GM12878 (cell line): ENCODE data around the gene EXOC7. TPM values are rescaled to one million over a fixed set of nuclear protein-coding genes. Genes with fewer than 3 reads are reported as not detected.

Source experiments
- ATAC-seq: fragments of 200-7000 bp; cut with Tn5 transposase; 3 replicates; pipeline ENCODE4 v1.9.1; 2020; ENCODE audit warnings: mild to moderate bottlenecking, moderate library complexity
- BruUV-seq: library from RNA; stranded (reverse); fragments of 400-500 nt; replicated peaks from 2 replicates; lab custom pipeline; 2021; lab: Mats Ljungman, UMichigan
- CTCF ChIA-PET: fragments of 300-600 bp; sonication (Branson Sonifier 250); formaldehyde crosslinking; extraction: SDS; loops from one replicate; lab custom pipeline; 2021; ENCODE audit warnings: inconsistent platforms; lab: Yijun Ruan, JAX
- POLR2A ChIA-PET: fragments of 350-600 bp; formaldehyde crosslinking; extraction: SDS; loops from one replicate; lab custom pipeline; 2021; ENCODE audit warnings: inconsistent platforms; lab: Charles Lee
- RAD21 ChIA-PET: fragments of 300-600 bp; sonication (Branson Sonifier 250); formaldehyde crosslinking; loops from one replicate; lab custom pipeline; 2023; ENCODE audit warnings: antibody characterized with exemption; ENCODE audit not compliant: unreplicated experiment; lab: Charles Lee
- SMC1A ChIA-PET: fragments of 300-600 bp; sonication (Branson Sonifier 250); formaldehyde crosslinking; loops from one replicate; lab custom pipeline; 2023; ENCODE audit not compliant: unreplicated experiment, uncharacterized antibody; lab: Charles Lee
- DNase-seq: peaks from one replicate; pipeline ENCODE4 v3.0.0-alpha.2; 2011; ENCODE audit warnings: low read depth, low spot score
- FAIRE-seq: peaks from 3 replicates; lab custom pipeline; 2011; peaks lifted over from hg19 to GRCh38; lab: Jason Lieb, UNC
- H2AFZ ChIP-seq: 2 replicates; pipeline ENCODE4 v1.6.0; 2011; ENCODE audit warnings: low read depth, low read length, control low read depth; ENCODE audit not compliant: control insufficient read depth
- H3K27ac ChIP-seq: 2 replicates; pipeline ENCODE4 v1.5.1; 2011; ENCODE audit warnings: control low read depth; ENCODE audit not compliant: control insufficient read depth, insufficient read depth
- H3K27me3 ChIP-seq, 2 experiments: replicated peaks in 1 of 2; 2 replicates each; pipeline versions ENCODE4 v1.6.0 to v1.6.1; 2011; ENCODE audit warnings: low read length in 1 of 2; ENCODE audit not compliant: control insufficient read depth in 2 of 2, insufficient read depth in 2 of 2
- H3K36me3 ChIP-seq, 2 experiments: 2 replicates each; pipeline ENCODE4 v1.5.1; 2011; ENCODE audit warnings: low read length in 1 of 2; ENCODE audit not compliant: control insufficient read depth in 2 of 2, insufficient read depth in 2 of 2
- H3K4me1 ChIP-seq: 2 replicates; pipeline ENCODE4 v1.6.1; 2011; ENCODE audit warnings: mild to moderate bottlenecking, low read length, moderate library complexity, mixed read lengths; ENCODE audit not compliant: control insufficient read depth, insufficient read depth
- H3K4me2 ChIP-seq: 2 replicates; pipeline ENCODE4 v1.6.0; 2011; ENCODE audit warnings: control low read depth; ENCODE audit not compliant: control insufficient read depth, insufficient read depth
- H3K4me3 ChIP-seq: fragments of 200-600 bp; sonication (generic); 2 replicates; pipeline ENCODE4 v1.5.1; 2016
- H3K79me2 ChIP-seq: 2 replicates; pipeline ENCODE4 v1.6.0; 2011; ENCODE audit warnings: low read length; ENCODE audit not compliant: control insufficient read depth, insufficient read depth
- H3K9ac ChIP-seq: 2 replicates; pipeline ENCODE4 v1.8.0; 2011; ENCODE audit warnings: low read length, control low read depth, mixed read lengths; ENCODE audit not compliant: control insufficient read depth, insufficient read depth
- H3K9me3 ChIP-seq: replicated peaks from 3 replicates; pipeline ENCODE4 v1.5.1; 2011; ENCODE audit warnings: mild to moderate bottlenecking, low read length; ENCODE audit not compliant: control insufficient read depth, insufficient read depth
- H4K20me1 ChIP-seq: 2 replicates; pipeline ENCODE4 v1.6.0; 2011; ENCODE audit not compliant: control insufficient read depth, insufficient read depth
- ESRRA ChIP-seq: IDR thresholded peaks from 2 replicates; pipeline ENCODE4 v1.6.1; 2012; ENCODE audit warnings: mild to moderate bottlenecking, low read length, improper control_type of control experiment
- FOS ChIP-seq: IDR thresholded peaks from 3 replicates; pipeline ENCODE4 v1.6.1; 2011; ENCODE audit warnings: borderline replicate concordance; ENCODE audit not compliant: insufficient read length; ENCODE audit errors: extremely low read depth
- JUNB ChIP-seq: IDR thresholded peaks from 2 replicates; pipeline ENCODE4 v1.6.1; 2016; ENCODE audit warnings: antibody characterized with exemption, mild to moderate bottlenecking
- NRF1 ChIP-seq: conservative IDR thresholded peaks from 2 replicates; pipeline ENCODE4 v1.6.1; 2011; ENCODE audit warnings: mild to moderate bottlenecking, low read depth, low read length, improper control_type of control experiment
- SMARCA5 ChIP-seq: fragments of 450-650 bp; IDR thresholded peaks from 2 replicates; pipeline ENCODE4 v1.6.1; 2017; ENCODE audit warnings: mild to moderate bottlenecking
- TBL1XR1 ChIP-seq: IDR thresholded peaks from 2 replicates; pipeline ENCODE4 v1.6.1; 2012; ENCODE audit warnings: low read depth, low read length, improper control_type of control experiment
- WGBS: methylation state at CpG from one replicate; pipeline ENCODE4 v1.1.6; 2016; ENCODE audit warnings: low lambda C conversion rate; ENCODE audit not compliant: insufficient replicate concordance, insufficient coverage; ENCODE audit errors: missing lambda C conversion rate; 5-methylcytosine and 5-hydroxymethylcytosine counted together
- in situ Hi-C: fragments of 300-500 bp; cut with MboI; formaldehyde crosslinking; loops from 9 replicates; pipeline ENCODE4 v1.14.3; 2018; ENCODE audit warnings: mixed read lengths
- intact Hi-C: fragments of 100-400 bp; cut with micrococcal nuclease; formaldehyde crosslinking; loops from one replicate; pipeline ENCODE4 v1.14.2; 2022; ENCODE audit not compliant: unreplicated experiment
- polyA plus RNA-seq, 11 experiments: library from polyadenylated mRNA; depleted of rRNA in 4 of 11; unstranded in 6 of 11; stranded (reverse) in 5 of 11; fragments of >200 nt; fragmentation: Nextera tagmentation in 4 of 11; fragmentation: Illumina TruSeq in 1 of 11; extraction: Ambion mirVana in 4 of 11; extraction: Trizol in 1 of 11; gene quantifications; 1 replicate in 1 of 11; 2 replicates in 10 of 11; pipeline versions ENCODE4 v1.2.1 to v1.2.3, GENCODE V29; 2011 to 2016; ENCODE audit warnings: inconsistent platforms in 2 of 11, missing spikeins in 2 of 11, low read depth in 1 of 11
- total RNA-seq, 4 experiments: library from RNA; depleted of rRNA in 3 of 4; stranded (reverse); fragments of >200 nt in 3 of 4; fragmentation: Illumina TruSeq in 1 of 4; extraction: Trizol in 1 of 4; gene quantifications; 2 replicates each; pipeline versions ENCODE4 v1.2.1 to v1.2.3, GENCODE V29; 2013 to 2021
- TF ChIP-seq, protein P1 (sequence below): IDR thresholded peaks from 2 replicates; pipeline ENCODE4 v1.6.1; 2012; ENCODE audit warnings: improper control_type of control experiment, low read depth, low read length; ENCODE audit not compliant: insufficient replicate concordance

Gene EXOC7
- total and polyA plus RNA-seq, 10 of the 15 experiments (the other 5 are each of a cell fraction or from before 2014, with no cell fraction given) = 18.8 to 71.3 (median 48.2) TPM

- RAD21 ChIA-PET = no interaction called here
- no TSS peak for BruUV-seq
- no peak for FAIRE-seq
- POLR2A ChIA-PET = no interaction called here
- TF ChIP-seq ESRRA (no peak), FOS (no peak), TBL1XR1 (no peak), NRF1 (no peak), JUNB (no peak), SMARCA5 (no peak)
- TF ChIP-seq, protein P1, sequence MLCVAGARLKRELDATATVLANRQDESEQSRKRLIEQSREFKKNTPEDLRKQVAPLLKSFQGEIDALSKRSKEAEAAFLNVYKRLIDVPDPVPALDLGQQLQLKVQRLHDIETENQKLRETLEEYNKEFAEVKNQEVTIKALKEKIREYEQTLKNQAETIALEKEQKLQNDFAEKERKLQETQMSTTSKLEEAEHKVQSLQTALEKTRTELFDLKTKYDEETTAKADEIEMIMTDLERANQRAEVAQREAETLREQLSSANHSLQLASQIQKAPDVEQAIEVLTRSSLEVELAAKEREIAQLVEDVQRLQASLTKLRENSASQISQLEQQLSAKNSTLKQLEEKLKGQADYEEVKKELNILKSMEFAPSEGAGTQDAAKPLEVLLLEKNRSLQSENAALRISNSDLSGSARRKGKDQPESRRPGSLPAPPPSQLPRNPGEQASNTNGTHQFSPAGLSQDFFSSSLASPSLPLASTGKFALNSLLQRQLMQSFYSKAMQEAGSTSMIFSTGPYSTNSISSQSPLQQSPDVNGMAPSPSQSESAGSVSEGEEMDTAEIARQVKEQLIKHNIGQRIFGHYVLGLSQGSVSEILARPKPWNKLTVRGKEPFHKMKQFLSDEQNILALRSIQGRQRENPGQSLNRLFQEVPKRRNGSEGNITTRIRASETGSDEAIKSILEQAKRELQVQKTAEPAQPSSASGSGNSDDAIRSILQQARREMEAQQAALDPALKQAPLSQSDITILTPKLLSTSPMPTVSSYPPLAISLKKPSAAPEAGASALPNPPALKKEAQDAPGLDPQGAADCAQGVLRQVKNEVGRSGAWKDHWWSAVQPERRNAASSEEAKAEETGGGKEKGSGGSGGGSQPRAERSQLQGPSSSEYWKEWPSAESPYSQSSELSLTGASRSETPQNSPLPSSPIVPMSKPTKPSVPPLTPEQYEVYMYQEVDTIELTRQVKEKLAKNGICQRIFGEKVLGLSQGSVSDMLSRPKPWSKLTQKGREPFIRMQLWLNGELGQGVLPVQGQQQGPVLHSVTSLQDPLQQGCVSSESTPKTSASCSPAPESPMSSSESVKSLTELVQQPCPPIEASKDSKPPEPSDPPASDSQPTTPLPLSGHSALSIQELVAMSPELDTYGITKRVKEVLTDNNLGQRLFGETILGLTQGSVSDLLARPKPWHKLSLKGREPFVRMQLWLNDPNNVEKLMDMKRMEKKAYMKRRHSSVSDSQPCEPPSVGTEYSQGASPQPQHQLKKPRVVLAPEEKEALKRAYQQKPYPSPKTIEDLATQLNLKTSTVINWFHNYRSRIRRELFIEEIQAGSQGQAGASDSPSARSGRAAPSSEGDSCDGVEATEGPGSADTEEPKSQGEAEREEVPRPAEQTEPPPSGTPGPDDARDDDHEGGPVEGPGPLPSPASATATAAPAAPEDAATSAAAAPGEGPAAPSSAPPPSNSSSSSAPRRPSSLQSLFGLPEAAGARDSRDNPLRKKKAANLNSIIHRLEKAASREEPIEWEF = no peak
- H3K9ac ChIP-seq = no peak overlapping the region
- DNase-seq = no peak
- in situ Hi-C loops = no loop called here
- CTCF ChIA-PET = interaction anchor here (1.2 to 1.6 kb wide), 2 partner anchors 9 to 35 kb away, joined by 3 to 4 read pairs; no protein-coding TSS in a partner anchor
- peaks cover 29 to 46% of the 10 kb centered on the region in 2 experiments for H3K36me3 ChIP-seq
- H3K4me1 ChIP-seq = no peaks in the 10 kb centered on the region
- no peak overlapping the region for H2AFZ ChIP-seq
- H3K4me2 ChIP-seq = no peak overlapping the region
- H3K9me3 ChIP-seq = no peaks in the 10 kb centered on the region
- H3K27me3 ChIP-seq = no peaks in the 10 kb centered on the region
- intact Hi-C loops = no loop called here
- 91% methylated on average over 6 of the region's 6 CpGs for WGBS
- no peak overlapping the region for H3K4me3 ChIP-seq
- no peaks in the 10 kb centered on the region for H4K20me1 ChIP-seq
- SMC1A ChIA-PET = no interaction called here
- ATAC-seq = no peak
- H3K79me2 ChIP-seq = no peaks in the 10 kb centered on the region
- H3K27ac ChIP-seq = no peak overlapping the region
Observed at GRCh38 chr17:76040376-76040775, 63.2 kb downstream of the EXOC7 start.
